Activated CD4-positive, alpha-beta T cell treated with anti-CD3 and anti-CD28 coated beads, Interleukin-2, amount 50 U/mL, for 24 hours (primary cell): ENCODE results near the gene ZNF516.

Source experiments
- DNase-seq, 2 donors: peaks; one replicate each; pipeline ENCODE4 v3.0.0-alpha.2; 2020; ENCODE audit warnings: low read depth in 1 of 2, low spot score in 1 of 2

The ZNF516 gene

GRCh38 chr18:76387608-76388007, 107.4 kb downstream of the ZNF516 start:
- no peak for DNase-seq

- DNase-seq = no peak
These were observed 108.2 kb downstream of the ZNF516 start for GRCh38 chr18:76386886-76387285.

- no peak for DNase-seq
These were observed 109.0 kb downstream of the ZNF516 start for GRCh38 chr18:76386071-76386470.

GRCh38 chr18:76385681-76385975, 109.4 kb downstream of the ZNF516 start:
- DNase-seq = no peak

- DNase-seq = no peak
These were observed 110.0 kb downstream of the ZNF516 start for GRCh38 chr18:76384861-76385680.

- no peak for DNase-seq
These were observed 110.8 kb downstream of the ZNF516 start for GRCh38 chr18:76384114-76384790.

- no peak for DNase-seq
These were observed 111.4 kb downstream of the ZNF516 start for GRCh38 chr18:76383636-76384035.

DNA sequence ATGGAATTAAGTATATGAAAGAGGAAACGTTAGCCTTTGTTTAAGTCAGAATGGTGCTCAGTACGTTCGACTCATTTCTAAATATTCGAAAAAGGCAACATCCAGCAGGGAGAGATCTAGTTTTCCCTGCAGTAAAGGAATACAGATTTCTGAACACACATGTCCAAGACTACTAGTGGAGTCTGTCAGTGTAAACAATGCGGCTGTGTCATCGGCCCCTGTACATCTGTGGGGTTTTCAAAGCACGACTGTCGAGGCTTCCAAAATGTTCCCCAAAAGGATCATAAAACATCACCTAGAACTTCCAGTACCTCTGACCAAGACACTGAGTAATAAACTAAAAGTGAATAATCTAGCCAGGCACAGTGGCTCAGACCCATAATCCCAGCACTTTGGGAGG, 112.8 kb downstream of the ZNF516 start:
- no peak for DNase-seq

DNA sequence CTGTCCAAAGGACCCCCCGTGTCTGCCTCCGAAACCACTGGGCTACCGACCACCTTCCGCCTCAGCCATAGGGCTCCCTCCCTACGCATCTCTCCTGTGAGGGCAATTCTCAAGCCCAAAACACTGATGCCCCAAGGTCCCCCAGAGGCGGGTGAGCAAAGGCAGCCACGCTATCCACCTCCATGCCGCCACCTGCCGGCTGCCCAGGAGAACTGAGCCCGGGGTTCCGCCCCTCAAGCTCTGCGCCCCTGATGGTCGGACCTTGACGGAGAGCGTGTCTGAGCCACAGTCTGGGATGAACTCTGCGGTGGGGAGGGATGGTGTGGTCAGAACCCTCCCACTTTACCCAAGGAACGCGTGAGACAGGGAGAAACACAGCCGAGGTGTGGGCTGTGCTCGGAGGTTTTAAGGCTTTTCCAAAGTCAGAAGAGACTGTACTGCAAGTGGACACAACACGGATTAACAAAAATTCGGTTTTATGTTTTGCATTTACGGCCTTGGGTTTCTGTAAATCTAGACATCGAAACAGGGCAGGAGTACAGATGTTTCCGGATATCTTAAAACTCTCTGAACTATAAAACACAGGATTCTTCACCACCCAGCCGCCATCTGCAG, 114.1 kb downstream of the ZNF516 start:
- DNase-seq = no peak

GRCh38 chr18:76380127-76380729, 114.8 kb downstream of the ZNF516 start:
- no peak for DNase-seq

GRCh38 chr18:76379226-76380126, 115.6 kb downstream of the ZNF516 start:
- no peak for DNase-seq

GRCh38 chr18:76378526-76379215, 116.4 kb downstream of the ZNF516 start:
- no peak for DNase-seq

DNA sequence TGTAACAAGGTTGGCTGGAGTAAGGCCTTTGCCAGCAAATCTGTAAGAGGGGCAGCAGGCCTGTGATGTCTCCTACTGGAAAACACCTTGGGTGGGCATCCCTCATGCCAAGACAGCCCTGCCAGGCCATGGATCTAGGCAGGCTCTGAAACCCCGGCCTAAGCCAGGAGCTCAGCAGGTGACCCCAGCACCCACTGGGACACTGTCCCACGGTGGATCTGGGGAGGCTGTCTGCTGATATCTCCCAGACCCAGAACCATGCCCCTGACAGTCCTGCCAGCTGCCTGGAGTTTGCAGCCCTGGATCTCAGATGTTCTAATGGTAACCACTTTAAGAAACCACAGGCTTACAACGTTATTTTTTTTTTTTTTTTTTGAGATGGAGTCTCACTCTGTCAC, 117.7 kb downstream of the ZNF516 start:
- DNase-seq = no peak

GRCh38 chr18:76376668-76377358, 118.2 kb downstream of the ZNF516 start:
- DNase-seq = peak in 1 of 2 donors; percentile 37

DNA sequence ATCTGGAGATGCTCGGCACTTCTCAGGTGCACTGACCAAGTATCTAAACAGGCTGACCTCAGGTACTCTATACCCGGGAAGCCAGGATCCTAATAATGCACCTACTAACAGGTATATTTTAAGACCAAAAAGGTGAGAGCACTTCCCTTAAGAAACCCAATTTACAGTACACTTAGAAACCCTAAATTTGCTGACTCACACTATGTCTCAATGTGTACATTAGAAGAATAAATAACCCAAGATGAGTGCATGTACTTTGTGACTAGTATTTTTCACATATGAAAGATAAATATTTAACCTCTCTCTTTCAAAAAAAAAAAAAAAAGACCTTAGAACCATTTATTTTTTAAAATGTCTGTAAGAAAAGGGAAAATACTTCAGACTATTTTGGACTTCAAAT, 118.8 kb downstream of the ZNF516 start:
- DNase-seq = no peak

- DNase-seq = peak in 1 of 2 donors; percentile 55
These were observed 120.4 kb downstream of the ZNF516 start for GRCh38 chr18:76374330-76375281.

GRCh38 chr18:76373297-76373696, 121.7 kb downstream of the ZNF516 start:
- no peak for DNase-seq
